Activated T-helper 1 cell treated with Interleukin-2 at 50 U/mL for 16 hours (primary cell): ENCODE results near the gene SIAH3.

Experiments used
- DNase-seq: peaks from one replicate; pipeline ENCODE4 v3.0.0-alpha.2; 2020; ENCODE audit warnings: low read depth

The SIAH3 gene

GRCh38 chr13:45861322-45861721, 9.8 kb upstream of the SIAH3 start:
- DNase-seq, result no peak

- no peak for DNase-seq
Measured at GRCh38 chr13:45860240-45860639, 8.7 kb upstream of the SIAH3 start.

- DNase-seq, result no peak
Measured at GRCh38 chr13:45859705-45860104, 8.2 kb upstream of the SIAH3 start.

- no peak for DNase-seq
Measured at GRCh38 chr13:45852494-45852893, 941 bp upstream of the SIAH3 start.

- DNase-seq, result no peak
Measured at GRCh38 chr13:45851956-45852355, 403 bp upstream of the SIAH3 start.

- no peak for DNase-seq
Measured at GRCh38 chr13:45850027-45850613, 1.4 kb downstream of the SIAH3 start.

- no peak for DNase-seq
Measured at GRCh38 chr13:45849408-45849807, 2.1 kb downstream of the SIAH3 start.

GRCh38 chr13:45847554-45848224, 3.9 kb downstream of the SIAH3 start:
- DNase-seq, result peak; percentile 22

GRCh38 chr13:45846681-45847080, 4.9 kb downstream of the SIAH3 start:
- no peak for DNase-seq

- no peak for DNase-seq
Measured at GRCh38 chr13:45838171-45838745, 13.3 kb downstream of the SIAH3 start.

- no peak for DNase-seq
Measured at GRCh38 chr13:45837111-45837510, 14.4 kb downstream of the SIAH3 start.

GRCh38 chr13:45834411-45834994, 17.1 kb downstream of the SIAH3 start:
- DNase-seq, result no peak

- no peak for DNase-seq
Measured at GRCh38 chr13:45833663-45834375, 17.7 kb downstream of the SIAH3 start.

GRCh38 chr13:45833242-45833641, 18.3 kb downstream of the SIAH3 start:
- no peak for DNase-seq

- no peak for DNase-seq
Measured at GRCh38 chr13:45831851-45832250, 19.7 kb downstream of the SIAH3 start.

- no peak for DNase-seq
Measured at GRCh38 chr13:45830121-45830520, 21.4 kb downstream of the SIAH3 start.

- DNase-seq, result no peak
Measured at GRCh38 chr13:45828256-45828968, 23.1 kb downstream of the SIAH3 start.

GRCh38 chr13:45827318-45827717, 24.2 kb downstream of the SIAH3 start:
- DNase-seq, result no peak

- no peak for DNase-seq
Measured at GRCh38 chr13:45826731-45827130, 24.8 kb downstream of the SIAH3 start.

GRCh38 chr13:45825387-45825650, 26.2 kb downstream of the SIAH3 start:
- DNase-seq, result no peak

GRCh38 chr13:45823583-45823982, 28.0 kb downstream of the SIAH3 start:
- no peak for DNase-seq

- no peak for DNase-seq
Measured at GRCh38 chr13:45821811-45822210, 29.7 kb downstream of the SIAH3 start.
